ENCODE data around the gene CMIP. TPM values are rescaled to one million over a fixed set of nuclear protein-coding genes. Genes with fewer than 3 reads are reported as not detected.

Gene CMIP
- total RNA-seq, 1 experiment from 2014 or later, result 3.0 TPM

DNA sequence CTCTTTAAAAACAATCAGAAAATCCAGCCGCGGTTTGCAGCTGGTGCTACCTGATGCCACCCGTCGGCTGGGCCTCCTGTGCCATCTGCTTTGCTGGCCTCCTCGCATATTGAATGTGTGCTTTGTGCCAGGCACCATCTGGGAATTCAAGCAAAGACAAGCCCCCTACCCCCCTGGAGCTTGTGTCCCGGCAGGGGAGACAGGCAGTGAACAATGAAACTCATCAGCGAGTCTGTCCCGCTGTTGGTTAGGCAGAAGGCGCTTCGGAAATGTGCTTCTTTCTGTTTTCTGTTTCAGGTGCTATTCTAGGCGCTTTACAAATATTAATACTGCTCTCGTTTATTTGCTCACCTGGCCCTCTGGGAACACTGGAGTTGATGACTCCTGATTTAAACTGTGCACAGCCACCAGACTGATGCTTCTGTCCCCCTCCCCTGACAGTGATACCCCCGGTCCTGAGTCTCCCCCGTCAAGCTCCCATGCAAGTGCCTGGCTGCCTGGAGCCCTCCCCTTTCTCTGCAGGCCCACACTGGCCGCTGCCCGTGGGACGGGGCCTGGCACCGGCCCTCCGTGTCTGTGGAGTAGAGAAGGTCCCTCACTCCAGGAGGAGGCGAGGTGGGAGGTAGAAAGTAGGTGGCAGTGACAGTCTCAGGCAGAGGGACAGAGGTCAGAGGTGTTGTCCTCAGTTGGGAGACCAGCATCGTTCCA lies 208.3 kb downstream of the CMIP start:
- no peak for DNase-seq (ENCODE audit: low read depth)

DNA sequence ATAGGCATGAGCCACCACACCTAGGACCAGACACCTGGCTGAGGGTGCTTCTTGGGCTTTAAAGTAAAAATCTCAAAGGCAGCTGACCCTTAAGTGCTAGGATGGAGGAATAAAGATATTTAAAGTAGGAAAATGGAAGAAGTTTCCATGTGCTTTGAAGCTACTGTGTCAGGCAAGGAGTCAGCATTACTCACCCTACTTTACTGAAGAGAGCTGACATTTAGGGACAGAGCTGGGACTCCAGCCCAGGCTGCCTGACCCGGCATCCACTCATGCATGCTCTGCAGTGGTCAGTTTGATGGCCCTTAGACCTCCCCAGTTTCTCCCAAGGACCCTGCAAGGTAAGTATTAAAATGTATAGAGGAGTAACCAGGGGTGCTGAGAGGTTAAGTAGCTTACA lies 209.7 kb downstream of the CMIP start:
- peak; percentile 8 for DNase-seq (ENCODE audit: low read depth)

DNA sequence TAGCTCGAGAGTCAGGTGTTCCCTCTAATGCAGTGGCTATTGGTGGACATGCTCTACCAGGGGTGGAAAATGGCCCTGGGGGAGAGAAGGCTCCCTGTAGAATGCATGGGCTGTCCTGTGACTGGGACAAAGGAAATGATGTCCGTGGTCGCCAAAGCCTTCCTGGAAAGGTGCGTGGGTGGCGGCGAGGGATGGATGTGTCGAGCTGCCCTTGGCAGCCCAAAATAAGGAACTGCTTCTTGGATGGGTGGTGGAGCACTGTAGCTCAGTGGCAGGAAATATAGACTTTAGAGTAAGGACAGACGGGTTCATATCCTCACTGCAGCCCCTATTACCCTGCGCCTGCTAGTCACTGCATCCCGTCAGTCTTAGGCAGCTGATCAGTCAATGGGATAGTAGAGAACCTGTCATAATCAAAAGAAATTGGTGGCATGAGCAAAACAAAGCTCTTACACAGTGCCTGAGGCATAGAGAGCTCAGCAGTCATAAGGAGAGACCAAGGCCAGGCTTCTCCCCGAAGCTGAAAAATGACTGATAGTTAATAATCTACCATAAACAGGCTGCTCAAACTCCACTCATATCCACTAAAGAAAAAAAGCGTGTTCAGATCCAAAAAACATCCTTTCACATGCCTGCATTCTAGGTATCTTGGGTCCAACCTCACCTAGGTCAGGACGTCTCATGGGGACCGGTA lies 211.0 kb downstream of the CMIP start:
- DNase-seq (ENCODE audit: low read depth), result no peak

DNA sequence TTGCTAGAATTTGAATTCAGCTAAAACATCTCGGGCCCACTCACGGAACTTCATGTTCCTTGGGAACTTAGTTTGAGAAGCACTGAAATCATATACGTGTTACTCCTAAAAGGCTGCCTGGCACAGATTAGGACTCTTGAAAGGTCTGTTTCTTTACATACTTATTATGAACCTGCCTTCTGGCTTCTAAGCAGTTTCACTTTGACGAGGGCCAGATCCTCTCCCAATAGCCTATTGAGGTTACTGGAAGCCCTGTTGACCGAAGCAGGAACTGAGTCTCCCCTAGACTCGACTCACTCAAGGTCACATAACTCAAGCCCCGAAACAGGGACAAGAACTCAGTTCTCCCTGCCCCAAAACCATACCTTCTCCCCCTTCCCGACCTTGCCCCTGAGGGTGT lies 212.6 kb downstream of the CMIP start:
- no peak for DNase-seq (ENCODE audit: low read depth)

DNA sequence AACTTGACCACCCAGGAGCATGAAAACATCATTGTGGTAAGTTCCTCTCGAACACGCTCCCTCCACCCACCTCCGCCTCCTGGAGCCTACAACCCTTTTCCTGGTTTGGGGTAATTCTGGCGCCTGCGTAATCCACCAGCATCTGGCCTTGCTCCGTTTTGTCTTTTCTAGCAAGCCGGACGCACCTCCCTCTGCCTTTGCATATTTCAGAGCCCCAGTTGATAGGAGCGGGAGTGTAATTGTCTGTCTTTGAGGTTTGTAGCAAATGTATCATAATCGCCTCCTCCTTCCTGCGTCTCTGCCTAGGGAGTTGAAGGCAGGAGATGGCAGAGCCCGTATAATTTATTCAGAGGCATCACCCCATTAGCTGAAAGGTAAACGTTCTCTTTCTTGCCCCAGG lies 213.2 kb downstream of the CMIP start:
- DNase-seq (ENCODE audit: low read depth), result no peak

DNA sequence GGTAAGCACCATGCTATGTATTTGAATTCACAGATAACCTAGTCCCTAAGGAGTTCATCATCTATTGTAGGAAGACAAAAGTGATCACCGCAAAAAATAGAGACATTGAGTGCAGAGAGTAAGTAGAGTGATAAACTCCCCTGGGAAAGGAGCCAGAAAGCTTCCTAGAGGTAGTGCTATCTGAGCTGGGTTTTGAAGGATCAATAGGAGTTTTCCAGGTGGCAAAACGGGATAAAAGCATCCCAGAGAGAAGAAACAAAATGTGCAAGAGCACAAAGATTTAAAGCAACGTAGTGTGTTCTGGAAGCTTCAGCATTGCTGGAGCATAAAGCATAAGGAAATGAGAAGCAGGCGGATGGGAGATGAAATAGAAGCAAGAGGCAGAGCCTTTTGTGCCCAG lies 213.8 kb downstream of the CMIP start:
- DNase-seq (ENCODE audit: low read depth), result no peak

DNA sequence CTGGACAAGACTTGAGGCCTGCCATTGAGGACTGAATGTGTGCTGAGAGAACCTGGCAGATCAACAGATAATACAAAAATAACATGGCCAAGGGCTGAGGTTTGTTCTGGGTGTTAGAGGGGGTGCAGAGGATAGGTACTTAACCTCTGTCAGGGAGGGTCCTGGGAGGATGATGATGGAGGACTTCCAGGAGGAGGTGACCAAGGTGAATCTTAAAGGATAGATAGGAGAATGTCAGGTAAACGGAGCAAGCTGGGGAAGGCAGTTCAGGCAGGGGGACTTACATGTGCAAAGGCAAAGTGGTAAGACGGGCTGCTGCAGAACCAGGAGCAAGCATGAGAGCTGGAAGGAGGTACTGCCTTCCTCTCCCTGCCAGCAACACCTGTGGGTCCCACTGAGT lies 214.6 kb downstream of the CMIP start:
- DNase-seq (ENCODE audit: low read depth), result no peak

DNA sequence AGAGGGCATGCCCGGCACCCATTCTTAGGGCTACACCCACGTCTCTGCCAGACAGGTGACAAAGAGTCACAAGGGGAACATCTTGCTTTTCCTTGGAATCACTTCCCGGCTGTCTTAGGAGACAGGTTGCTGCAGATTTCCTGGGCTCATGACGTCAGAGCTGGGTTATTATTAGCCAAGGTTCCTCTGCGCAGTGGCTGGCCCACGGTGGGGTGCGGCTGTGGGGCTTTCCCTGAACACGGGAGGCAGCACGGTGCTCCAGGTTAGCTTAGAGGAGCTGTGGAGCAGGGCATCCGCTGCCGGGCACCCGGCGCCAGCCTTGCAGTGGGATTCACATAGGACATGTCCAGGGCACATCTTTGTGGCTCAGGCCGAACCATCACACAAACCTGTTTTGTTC lies 216.5 kb downstream of the CMIP start:
- no peak for DNase-seq (ENCODE audit: low read depth)

DNA sequence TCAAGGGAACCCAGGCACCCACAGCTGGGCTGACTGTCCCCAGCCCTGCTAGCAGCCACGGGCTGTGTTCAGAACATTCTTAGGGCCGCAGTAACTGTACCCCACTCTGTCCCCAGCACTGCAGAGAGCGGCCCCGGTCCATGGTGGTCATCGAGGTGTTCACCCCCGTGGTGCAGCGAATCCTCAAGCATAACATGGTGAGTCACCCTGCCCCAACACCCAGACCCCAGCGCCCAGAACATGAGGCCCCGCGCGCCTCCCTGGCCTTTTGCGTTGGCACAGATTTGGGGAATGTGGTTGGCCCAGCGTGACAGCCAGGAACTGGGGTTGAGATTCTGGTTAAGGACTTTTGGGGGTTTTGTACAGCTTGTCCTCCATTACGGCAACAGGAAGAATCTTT lies 219.5 kb downstream of the CMIP start:
- no peak for DNase-seq (ENCODE audit: low read depth)

DNA sequence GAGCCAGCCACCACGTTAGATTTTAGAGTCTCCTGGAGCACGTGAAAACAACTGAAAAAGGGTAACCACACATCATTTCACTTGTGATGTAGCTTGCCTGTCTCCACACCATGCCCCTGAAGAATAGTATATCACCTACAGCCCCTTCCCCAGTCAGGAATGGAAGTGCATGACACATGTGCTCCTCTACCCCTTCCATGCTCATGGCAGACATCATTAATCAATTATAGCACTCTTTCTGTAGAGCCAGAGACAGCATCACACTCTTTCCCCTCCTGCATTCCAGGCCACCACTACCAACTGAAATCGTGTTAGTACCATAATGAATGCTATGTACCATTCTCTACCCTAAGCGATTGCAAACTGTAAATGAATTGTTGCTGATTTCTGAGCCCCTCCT lies 221.0 kb downstream of the CMIP start:
- DNase-seq (ENCODE audit: low read depth), result no peak

DNA sequence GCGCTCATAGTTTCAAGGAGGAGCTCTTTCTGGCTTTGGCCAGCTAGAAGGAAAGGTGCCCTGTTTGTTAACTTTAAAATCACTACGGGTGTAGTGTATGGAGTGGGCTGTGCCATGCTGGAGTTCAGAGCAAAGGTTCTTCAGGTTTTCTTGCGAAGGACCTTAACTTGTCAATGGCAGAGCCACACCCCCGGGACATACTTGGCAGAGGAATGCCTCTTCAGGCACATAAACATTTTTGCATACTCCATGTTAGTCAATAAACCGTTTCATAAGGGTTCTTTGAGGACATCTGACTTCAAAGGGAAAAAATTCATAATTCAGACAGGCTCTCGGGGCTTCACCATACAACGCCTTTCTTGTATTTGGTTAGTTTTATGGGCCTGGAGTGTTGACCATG lies 221.5 kb downstream of the CMIP start:
- DNase-seq (ENCODE audit: low read depth), result no peak

DNA sequence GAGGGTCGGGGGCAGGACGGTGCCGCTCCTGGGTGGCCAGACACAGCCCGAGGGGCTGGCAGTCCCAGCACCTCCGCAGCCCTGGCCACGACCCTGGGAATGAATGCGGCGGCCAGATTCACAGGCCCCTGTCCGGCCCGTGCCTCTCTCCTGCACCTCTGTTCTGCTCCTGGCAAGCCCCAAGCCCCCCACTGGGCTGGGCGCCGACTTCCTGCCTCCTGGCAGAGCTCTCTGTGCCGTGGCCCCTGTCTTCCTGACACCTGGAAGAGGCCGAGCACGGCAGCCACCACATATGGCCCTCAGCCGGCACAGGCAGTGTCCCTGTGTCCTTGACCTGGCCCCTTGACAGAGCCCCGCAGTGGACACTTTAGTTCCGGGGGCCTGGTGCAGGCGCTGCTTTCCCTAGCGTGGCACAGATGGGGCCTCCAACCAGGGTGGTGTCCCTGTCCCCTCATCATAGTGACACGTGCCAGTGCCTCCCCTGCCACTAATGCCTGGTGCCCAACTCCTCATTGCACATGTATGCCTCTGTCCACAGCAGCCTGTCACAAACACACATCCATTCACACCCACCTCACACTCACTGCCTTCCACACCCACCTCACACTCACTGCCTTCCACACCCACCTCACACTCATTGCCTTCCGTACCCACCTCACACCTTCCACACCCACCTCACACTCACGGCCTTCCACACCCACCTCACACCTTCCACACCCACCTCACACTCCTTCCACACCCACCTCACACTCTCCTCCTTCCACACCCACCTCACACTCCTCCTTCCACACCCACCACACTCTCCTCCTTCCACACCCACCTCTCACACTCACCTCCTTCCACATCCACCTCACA lies 223.9 kb downstream of the CMIP start:
- DNase-seq (ENCODE audit: low read depth), result no peak

DNA sequence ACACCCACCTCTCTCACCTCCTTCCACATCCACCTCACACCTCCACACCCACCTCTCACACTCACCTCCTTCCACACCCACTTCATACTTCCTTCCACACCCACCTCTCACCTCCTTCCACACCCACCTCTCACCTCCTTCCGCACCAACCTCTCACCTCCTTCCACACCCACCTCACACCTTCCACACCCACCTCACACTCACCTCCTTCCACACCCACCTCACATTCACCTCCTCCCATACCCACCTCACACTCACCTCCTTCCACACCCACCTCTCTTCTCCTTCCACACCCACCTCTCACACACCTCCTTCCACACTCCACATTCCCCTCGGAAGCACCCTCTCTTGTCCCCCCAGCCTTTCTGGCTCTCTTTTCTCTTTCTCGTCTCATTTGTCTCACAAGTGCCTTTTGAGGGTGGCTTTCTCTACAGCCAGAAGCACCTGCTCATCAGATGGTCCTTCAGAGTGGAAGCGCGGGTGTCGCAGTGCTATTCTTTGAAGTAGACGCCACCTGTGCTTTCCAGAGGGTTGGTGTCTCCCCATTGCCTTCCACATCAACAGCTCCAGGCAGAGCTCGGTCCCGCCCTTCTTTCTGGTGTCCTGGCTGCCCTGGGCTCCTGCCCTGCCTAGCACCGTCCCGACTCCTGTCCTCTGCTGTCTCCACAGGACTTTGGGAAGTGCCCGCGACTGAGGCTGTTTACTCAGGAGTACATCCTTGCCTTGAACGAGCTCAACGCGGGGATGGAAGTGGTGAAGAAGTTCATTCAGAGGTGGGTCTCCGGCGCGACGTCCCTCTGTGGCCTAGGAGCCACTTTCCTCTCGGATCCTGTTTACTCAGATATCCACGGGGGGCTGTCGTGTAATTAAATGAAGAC lies 225.1 kb downstream of the CMIP start:
- DNase-seq (ENCODE audit: low read depth), result no peak

DNA sequence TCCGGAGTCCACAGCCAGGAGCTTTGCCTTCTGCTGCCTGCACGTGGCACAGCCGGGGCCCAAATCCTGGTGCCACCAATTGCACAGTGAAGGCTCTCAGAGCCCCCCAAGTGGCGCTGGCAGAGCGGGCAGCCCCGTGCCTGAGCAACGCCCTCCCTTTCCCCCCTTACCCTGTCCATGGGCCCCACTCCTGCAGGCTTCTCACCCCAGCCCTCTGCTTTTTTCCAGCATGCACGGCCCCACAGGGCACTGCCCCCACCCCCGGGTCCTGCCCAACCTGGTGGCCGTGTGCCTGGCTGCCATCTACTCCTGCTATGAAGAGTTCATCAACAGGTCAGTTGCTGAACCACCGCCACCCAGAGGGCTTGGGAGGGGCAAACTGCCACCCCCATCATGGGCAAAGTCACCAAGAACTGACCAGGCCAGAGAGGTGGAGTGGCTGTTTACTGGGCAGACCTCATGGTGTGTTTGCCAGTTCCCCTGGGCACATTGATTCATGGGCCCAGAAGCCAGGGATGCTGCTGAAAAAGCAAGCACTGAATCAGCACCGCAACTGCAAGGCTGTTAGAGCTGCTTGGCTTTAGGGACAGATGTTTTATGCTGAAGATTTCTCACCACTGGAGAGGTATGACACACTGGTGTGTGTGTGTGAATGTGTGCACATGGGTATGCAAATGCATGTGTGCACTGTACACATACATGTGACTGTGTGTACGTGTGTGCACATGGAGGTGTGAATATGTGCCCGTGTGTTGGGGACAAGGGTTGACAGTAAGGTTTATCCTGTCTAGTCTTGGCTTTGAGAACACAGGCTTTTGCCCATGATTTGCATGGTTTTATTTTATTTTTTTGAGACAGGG lies 227.4 kb downstream of the CMIP start:
- DNase-seq (ENCODE audit: low read depth), result no peak

DNA sequence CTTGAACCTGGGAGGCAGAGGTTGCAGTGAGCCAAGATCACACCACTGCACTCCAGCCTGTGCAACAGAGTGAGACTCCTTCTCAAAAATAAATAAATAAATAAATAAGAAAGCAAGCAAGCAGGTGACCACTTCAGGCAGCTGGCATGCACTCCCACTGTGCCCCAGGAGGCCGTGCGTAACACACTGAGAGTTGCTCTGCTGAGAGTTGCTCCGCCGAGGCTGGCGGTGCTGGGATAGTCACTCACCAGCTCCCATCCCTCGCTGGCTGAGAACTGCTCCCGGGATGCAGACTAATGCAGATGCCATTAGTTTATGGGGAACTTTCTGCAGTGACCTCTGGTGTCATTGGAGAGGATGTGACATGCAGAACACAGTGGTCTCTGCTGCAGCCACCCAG lies 228.8 kb downstream of the CMIP start:
- DNase-seq (ENCODE audit: low read depth), result no peak

DNA sequence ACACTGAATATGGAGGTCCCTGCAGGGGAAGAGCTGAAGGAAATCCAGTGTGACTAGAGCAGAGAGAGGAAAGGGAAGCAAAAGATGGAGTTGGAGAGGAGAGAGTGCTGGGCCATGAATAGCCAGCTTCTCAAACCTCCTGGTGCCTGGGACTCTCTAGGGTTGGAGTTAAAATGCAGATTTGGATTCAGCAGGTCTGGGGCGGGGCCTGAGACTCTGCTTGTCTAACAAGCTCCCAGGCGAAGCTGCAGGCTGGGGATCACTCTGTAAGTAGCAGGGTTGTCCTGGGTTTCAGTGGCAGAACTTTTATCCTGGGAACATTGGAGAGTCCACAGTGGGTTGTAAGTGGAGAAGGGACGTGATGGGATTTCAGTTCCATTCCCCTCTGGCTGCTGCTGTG lies 231.1 kb downstream of the CMIP start:
- no peak for DNase-seq (ENCODE audit: low read depth)

DNA sequence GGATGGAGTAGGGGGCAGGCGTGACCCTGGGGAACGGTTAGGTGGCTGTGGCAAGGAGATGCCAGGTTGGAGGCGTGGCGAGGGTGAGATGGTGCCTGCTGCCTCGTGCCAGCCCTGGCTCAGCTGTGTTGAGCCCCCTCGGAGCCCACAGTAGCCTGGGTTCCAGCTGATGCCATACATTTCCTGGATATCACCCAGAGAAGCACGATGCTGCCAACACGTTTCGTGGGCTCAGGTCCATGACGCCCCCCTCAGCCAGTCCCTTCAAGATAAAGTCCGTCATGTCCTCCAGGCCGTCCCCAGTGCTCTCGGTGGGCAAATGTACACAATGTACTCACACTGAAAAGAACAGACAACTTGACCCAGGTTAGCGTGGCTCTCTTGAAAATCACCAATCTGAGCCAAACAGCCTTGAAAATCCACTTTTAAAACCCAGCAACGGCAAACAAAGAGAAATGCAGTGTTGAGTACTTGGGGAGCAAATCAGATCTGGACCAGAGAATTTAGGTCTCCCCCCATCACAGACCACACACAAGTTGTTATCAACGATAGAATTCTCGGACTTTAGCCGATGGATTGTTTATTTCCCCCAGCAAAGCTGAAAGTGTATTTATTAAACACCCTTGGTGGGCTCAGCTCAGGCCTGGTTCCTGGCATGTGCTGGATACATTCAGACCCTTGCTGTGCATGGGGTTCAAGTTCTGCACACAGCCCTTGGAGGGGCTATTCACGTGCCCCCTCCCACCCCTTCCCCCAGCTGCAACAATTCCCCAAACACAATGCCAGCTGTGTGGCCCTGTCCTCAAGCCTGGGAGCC lies 231.7 kb downstream of the CMIP start:
- DNase-seq (ENCODE audit: low read depth), result no peak

DNA sequence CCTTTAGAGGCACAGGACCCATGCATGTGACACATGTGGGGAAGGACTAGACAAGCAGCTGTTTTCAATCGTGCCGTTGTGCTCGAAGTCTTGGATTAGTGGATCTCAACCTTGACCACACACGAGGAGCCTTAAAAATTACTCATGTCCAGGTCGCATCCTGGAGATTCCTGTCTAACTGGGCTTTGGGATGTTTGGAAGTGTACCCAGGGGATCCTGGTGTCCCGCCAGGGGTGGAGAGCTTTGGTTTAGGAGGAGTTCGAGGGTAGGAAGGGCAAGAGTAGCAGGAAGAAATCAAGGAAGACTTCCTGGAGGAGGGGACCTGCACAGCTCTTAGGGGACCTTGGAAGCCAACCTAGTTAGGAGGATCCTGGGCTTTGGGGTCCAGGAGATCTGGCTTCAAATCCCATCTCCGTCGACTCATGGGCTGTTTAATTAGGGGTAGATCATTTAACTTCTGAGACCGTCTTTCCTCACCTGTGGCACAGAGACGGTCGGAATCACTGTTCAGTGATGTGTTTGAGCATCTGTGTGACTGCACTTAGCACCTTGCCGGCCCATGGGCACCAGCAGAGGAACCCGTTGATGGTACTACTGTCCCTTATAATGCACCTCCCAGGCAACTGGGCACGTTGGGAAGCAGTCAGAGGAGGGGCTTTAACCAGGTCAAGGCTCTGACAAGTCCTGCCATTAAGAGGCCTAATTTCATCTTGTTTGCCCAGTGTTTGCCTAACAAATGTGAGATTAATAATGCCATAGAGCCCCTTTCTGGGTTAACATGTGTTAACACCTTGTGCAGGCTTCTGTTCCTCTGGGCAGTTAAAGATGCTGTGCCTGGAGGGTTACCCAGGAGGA lies 232.5 kb downstream of the CMIP start:
- DNase-seq (ENCODE audit: low read depth), result no peak
